Right lobe of liver (tissue), 6 donors: ENCODE measurements around the gene OIT3. TPM values are rescaled to one million over a fixed set of nuclear protein-coding genes. Genes with fewer than 3 reads are reported as not detected.

Experiments used
- ATAC-seq, 4 donors: fragments of 200-7000 bp; cut with Tn5 transposase; one replicate each; pipeline ENCODE4 v1.9.1; 2020; ENCODE audit warnings: mild to moderate bottlenecking in 4 of 4, moderate library complexity in 4 of 4
- DNase-seq, 3 donors: peaks; one replicate each; pipeline ENCODE4 v3.0.0-alpha.2; 2020
- H3K27ac ChIP-seq, 3 donors: fragments of 200-600 bp; one replicate each; pipeline ENCODE4 v1.8.0; 2022
- H3K27me3 ChIP-seq, 2 donors: fragments of 200-600 bp; one replicate each; pipeline ENCODE4 v1.8.0; 2022
- H3K36me3 ChIP-seq, 4 donors: fragments of 200-600 bp; sonication (generic) in 1 of 4; one replicate each; pipeline versions ENCODE4 v1.5.1 to v1.8.0; 2017 to 2022; ENCODE audit warnings: control low read depth in 1 of 4
- H3K4me1 ChIP-seq, 4 donors: fragments of 200-600 bp; sonication (generic) in 1 of 4; one replicate each; pipeline versions ENCODE4 v1.5.1 to v1.8.0; 2017 to 2022; ENCODE audit warnings: control low read depth in 1 of 4
- H3K4me3 ChIP-seq, 3 donors: fragments of 200-600 bp; one replicate each; pipeline ENCODE4 v1.8.0; 2022
- H3K9me3 ChIP-seq, 4 donors: fragments of 200-600 bp; sonication (generic) in 1 of 4; one replicate each; pipeline versions ENCODE4 v1.5.1 to v1.8.0; 2017 to 2022; ENCODE audit warnings: control low read depth in 1 of 4
- POLR2A ChIP-seq: fragments of 450-650 bp; IDR thresholded peaks from one replicate; pipeline ENCODE4 v1.6.1; 2017; ENCODE audit warnings: antibody characterized with exemption, mild to moderate bottlenecking
- WGBS: methylation state at CpG from one replicate; pipeline ENCODE4 v1.1.6; 2018; ENCODE audit warnings: low coverage, low lambda C conversion rate; ENCODE audit not compliant: insufficient coverage; ENCODE audit errors: missing lambda C conversion rate; 5-methylcytosine and 5-hydroxymethylcytosine counted together
- intact Hi-C, 2 donors: fragments of 100-400 bp; cut with DNase I; formaldehyde crosslinking; loops; one replicate each; pipeline versions ENCODE4 v1.11.2 to v1.14.1; 2022
- total RNA-seq, 6 experiments: library from RNA; depleted of rRNA in 2 of 6; stranded (reverse); fragments of >200 nt in 2 of 6; fragmentation: NEBNext Ultra II Directional in 3 of 6; extraction: Animal tissue kit (Norgen Biotek cat#: 25700) in 3 of 6; gene quantifications; one replicate each; pipeline versions ENCODE4 v1.1.0 to v1.2.4, GENCODE V29; 2016 to 2023
- TF ChIP-seq, protein P1 (sequence below), 4 donors: fragments of 200-600 bp in 3 of 4; fragments of 450-650 bp in 1 of 4; IDR thresholded peaks; one replicate each; pipeline versions ENCODE4 v1.5.1 to v1.8.0; 2016 to 2022; ENCODE audit warnings: antibody characterized with exemption in 4 of 4, mild to moderate bottlenecking in 2 of 4
- donor health status: DM: no; HTN: yes; CAD: no.
- donor health status: DM: no; HTN: no; CAD: no.
- donor health status: DM: no; HTN: no; CAD: no.
- donor health status: DM: no; HTN: yes; CAD: no.
- donor health status: DM: no; HTN: yes; CAD: no.

OIT3 gene
- total RNA-seq, 6 experiments from 2014 or later: 24.4 to 78.2 (median 48.7) TPM

DNA sequence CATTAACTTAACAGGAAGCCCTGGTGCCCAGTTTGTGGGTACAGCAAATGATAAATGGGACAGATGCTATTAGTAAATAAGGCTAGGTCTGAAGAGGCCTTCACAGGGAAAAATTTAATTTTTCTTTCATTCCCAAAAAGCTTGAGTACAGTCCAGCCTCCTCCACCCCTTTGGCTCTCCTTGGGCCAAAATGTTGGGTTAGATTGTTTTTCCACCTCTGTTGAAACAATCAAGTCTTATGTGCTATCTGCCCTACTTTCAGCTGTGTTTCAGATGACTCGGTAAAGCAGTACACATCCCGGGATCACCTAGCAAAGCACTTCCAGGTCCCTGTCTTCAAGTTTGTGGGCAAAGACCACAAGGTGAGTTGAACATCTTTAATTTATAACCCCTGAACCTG lies 36.7 kb downstream of the OIT3 start:
- Histone ChIP-seq H3K27me3 (no peaks in the 10 kb centered on the region), H3K4me1 (peaks cover 0 to 14% (median 0%) of the 10 kb centered on the region in 4 donors), H3K4me3 (no peak overlapping the region), H3K27ac (no peak overlapping the region), H3K9me3 (no peaks in the 10 kb centered on the region), H3K36me3 (peaks cover 0 to 37% (median 18%) of the 10 kb centered on the region in 4 donors)
- DNase-seq (no peak), ATAC-seq (no peak)
- intact Hi-C loops: no loop called here
- TF ChIP-seq, protein P1, sequence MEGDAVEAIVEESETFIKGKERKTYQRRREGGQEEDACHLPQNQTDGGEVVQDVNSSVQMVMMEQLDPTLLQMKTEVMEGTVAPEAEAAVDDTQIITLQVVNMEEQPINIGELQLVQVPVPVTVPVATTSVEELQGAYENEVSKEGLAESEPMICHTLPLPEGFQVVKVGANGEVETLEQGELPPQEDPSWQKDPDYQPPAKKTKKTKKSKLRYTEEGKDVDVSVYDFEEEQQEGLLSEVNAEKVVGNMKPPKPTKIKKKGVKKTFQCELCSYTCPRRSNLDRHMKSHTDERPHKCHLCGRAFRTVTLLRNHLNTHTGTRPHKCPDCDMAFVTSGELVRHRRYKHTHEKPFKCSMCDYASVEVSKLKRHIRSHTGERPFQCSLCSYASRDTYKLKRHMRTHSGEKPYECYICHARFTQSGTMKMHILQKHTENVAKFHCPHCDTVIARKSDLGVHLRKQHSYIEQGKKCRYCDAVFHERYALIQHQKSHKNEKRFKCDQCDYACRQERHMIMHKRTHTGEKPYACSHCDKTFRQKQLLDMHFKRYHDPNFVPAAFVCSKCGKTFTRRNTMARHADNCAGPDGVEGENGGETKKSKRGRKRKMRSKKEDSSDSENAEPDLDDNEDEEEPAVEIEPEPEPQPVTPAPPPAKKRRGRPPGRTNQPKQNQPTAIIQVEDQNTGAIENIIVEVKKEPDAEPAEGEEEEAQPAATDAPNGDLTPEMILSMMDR (IDR thresholded peaks at IDR 0.05): no peak
- WGBS: 66% methylated on average over 2 of the region's 2 CpGs

DNA sequence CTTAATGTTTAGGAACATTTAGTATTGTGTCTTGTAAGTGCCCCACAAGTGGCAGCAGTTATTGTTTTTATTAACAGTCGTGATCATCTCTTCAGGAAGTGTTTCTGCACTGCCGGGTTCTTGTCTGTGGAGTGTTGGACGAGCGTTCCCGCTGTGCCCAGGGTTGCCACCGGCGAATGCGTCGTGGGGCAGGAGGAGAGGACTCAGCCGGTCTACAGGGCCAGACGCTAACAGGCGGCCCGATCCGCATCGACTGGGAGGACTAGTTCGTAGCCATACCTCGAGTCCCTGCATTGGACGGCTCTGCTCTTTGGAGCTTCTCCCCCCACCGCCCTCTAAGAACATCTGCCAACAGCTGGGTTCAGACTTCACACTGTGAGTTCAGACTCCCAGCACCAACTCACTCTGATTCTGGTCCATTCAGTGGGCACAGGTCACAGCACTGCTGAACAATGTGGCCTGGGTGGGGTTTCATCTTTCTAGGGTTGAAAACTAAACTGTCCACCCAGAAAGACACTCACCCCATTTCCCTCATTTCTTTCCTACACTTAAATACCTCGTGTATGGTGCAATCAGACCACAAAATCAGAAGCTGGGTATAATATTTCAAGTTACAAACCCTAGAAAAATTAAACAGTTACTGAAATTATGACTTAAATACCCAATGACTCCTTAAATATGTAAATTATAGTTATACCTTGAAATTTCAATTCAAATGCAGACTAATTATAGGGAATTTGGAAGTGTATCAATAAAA lies 38.9 kb downstream of the OIT3 start:
- intact Hi-C loops: no loop called here
- DNase-seq (no peak), ATAC-seq (no peak)
- Histone ChIP-seq H3K9me3 (no peaks in the 10 kb centered on the region), H3K27me3 (no peaks in the 10 kb centered on the region), H3K36me3 (peaks cover 0 to 56% (median 25%) of the 10 kb centered on the region in 4 donors), H3K27ac (no peak overlapping the region), H3K4me3 (no peak overlapping the region), H3K4me1 (peaks cover 0 to 9% (median 0%) of the 10 kb centered on the region in 4 donors)
- TF ChIP-seq, protein P1 (IDR thresholded peaks at IDR 0.05): no peak
- TF ChIP-seq POLR2A: no peak
- WGBS: 80% methylated on average over 6 of the region's 20 CpGs

DNA sequence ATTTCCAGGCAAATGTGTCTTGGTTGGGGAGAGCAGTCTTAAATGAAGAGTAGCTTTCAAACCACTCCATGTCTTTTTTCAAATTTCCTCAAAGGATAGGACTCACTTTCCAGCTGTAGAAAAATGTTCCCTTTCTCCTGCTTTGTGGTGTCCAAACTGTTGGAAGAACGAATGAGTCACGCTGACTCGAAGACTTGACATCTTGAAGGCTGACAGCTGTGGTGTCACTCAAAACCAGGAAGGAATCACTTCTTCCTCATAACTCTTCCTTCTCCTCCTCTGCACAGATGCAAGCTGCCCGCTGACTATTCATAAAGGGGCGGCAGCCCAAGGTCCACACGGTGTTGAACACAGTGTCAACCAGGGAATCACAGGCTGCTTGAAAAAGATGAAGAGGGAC lies 41.8 kb downstream of the OIT3 start:
- Histone ChIP-seq H3K9me3 (no peaks in the 10 kb centered on the region), H3K36me3 (peaks cover 0 to 77% (median 28%) of the 10 kb centered on the region in 4 donors), H3K27ac (no peak overlapping the region), H3K4me1 (no peaks in the 10 kb centered on the region), H3K4me3 (no peak overlapping the region), H3K27me3 (no peaks in the 10 kb centered on the region)
- DNase-seq (no peak), ATAC-seq (peak in 3 of 4 donors; percentile 32 to 48 (median 33))
- 83% methylated on average over 1 of the region's 6 CpGs for WGBS
- intact Hi-C loops: no loop called here
- no peak for TF ChIP-seq POLR2A
- TF ChIP-seq, protein P1 (IDR thresholded peaks at IDR 0.05): no peak

DNA sequence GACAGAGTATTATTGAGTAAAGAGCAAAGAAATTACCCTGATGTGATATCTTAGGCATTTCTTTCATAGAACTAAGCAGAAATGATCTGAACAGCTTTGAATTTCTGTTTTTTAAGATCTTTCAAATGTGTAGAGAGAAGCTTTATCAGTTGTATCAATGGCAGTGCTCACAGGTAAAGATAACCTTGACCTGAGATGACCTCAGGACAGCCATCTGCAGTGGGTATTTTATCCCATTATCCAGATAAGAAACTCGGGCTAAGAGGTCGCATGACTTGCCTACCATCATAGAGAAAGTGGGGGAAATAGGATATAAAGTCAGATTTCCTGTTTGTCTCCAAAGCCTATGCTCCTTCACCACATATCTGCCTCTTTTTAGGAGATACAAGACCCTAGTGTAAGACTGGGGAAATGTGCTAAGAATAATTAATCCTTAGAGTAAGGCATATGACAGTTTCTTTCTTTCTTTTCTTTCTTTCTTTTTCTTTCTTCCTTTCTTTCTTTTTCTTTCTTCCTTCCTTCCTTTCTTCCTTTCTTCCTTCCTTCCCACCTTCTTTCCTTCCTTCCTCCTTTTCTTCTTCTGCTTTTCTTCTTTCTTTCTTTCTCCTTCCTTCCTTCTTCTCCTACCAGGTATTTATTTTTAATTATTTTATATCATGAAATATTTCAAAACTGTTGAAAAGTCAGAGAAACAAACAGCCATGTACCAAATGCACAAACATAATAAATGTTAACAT lies 50.1 kb downstream of the OIT3 start:
- WGBS: 61% methylated on average over 2 of the region's 2 CpGs
- intact Hi-C loops: no loop called here
- H3K4me1 ChIP-seq: no peaks in the 10 kb centered on the region

More for the DNA sequence above, 50.1 kb downstream of the OIT3 start:
- no peak overlapping the region for H3K4me3 ChIP-seq
- no peak for TF ChIP-seq POLR2A
- TF ChIP-seq, protein P1 (IDR thresholded peaks at IDR 0.05): no peak
- ATAC-seq (no peak), DNase-seq (no peak)
- H3K9me3 ChIP-seq: no peaks in the 10 kb centered on the region
- H3K27me3 ChIP-seq: no peaks in the 10 kb centered on the region
- peaks cover 0 to 24% (median 4%) of the 10 kb centered on the region in 4 donors for H3K36me3 ChIP-seq
- H3K27ac ChIP-seq: no peak overlapping the region
